AG04450 (cell line): Measurements from ENCODE around the gene UTF1. TPM values are rescaled to one million over a fixed set of nuclear protein-coding genes. Genes with fewer than 3 reads are reported as not detected.

Experiments
- CTCF ChIA-PET: fragments of 300-600, 350-600 bp; formaldehyde crosslinking; extraction: SDS; loops from one replicate; lab custom pipeline; 2022; ENCODE audit warnings: antibody characterized with exemption, inconsistent platforms; lab: Charles Lee
- POLR2A ChIA-PET: fragments of 350-600 bp; formaldehyde crosslinking; extraction: SDS; loops from one replicate; lab custom pipeline; 2021; ENCODE audit warnings: antibody characterized with exemption, inconsistent platforms; lab: Yijun Ruan, JAX
- DNase-seq: peaks from one replicate; pipeline ENCODE4 v3.0.0-alpha.2; 2011; ENCODE audit warnings: low read depth, low spot score
- H3K27ac ChIP-seq: one replicate; pipeline ENCODE4 v1.5.1; 2012; ENCODE audit warnings: low read depth, low read length, control low read depth
- H3K27me3 ChIP-seq: one replicate; pipeline ENCODE4 v1.6.0; 2012; ENCODE audit warnings: low read length; ENCODE audit not compliant: control insufficient read depth, insufficient read depth
- H3K4me3 ChIP-seq: 2 replicates; pipeline ENCODE4 v1.5.1; 2011; ENCODE audit warnings: mild to moderate bottlenecking, low read depth, low read length, control low read depth
- H3K9me3 ChIP-seq: 2 replicates; pipeline ENCODE4 v1.5.1; 2012; ENCODE audit warnings: low read length; ENCODE audit not compliant: control insufficient read depth, insufficient read depth
- polyA plus RNA-seq: library from polyadenylated mRNA; depleted of rRNA; stranded (reverse); fragments of >200 nt; gene quantifications from 2 replicates; pipeline ENCODE4 v1.2.3, GENCODE V29; 2011
- TF ChIP-seq, protein P1 (sequence below): IDR thresholded peaks from 2 replicates; pipeline ENCODE4 v1.5.1; 2011; ENCODE audit warnings: low read depth, low read length, control low read depth, inconsistent platforms

The UTF1 gene
- polyA plus RNA-seq, 1 experiment: not detected

DNA sequence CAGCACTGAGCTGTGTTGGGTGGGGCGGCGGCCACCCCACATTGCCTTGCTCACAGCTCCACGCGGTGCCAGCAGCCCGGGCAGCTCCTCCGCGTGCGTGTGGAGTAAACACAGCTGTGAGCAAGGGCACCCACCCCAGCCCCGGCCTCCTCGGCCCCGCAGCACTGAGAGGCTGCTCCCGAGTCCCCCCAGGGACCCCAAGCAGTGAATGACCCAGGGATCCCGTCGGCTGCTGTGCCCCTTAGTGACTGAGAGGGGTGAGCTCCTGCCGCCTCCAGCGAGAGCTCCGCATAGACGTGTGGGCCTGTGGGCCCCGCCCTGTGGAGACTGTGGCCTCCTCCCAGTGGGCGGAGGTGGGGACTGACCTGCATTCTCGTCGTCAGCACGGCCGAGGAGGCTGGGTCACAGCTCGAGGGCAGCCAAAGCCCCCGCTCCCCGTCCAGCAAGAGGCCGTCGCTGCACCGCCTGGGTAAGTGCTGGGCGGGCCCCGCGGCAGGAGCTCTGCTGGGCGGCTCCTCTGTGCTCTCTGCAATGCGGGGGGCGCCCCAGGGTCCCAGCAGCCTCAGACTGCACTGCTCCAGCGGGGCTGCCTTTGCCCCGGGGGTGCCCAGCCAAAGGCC is 29.9 kb upstream of the UTF1 start:
- ChIA-PET POLR2A (no interaction called here), CTCF (no interaction called here)
- DNase-seq: no peak
- no peak overlapping the region for H3K27ac ChIP-seq
- no peaks in the 10 kb centered on the region for H3K27me3 ChIP-seq
- TF ChIP-seq, protein P1, sequence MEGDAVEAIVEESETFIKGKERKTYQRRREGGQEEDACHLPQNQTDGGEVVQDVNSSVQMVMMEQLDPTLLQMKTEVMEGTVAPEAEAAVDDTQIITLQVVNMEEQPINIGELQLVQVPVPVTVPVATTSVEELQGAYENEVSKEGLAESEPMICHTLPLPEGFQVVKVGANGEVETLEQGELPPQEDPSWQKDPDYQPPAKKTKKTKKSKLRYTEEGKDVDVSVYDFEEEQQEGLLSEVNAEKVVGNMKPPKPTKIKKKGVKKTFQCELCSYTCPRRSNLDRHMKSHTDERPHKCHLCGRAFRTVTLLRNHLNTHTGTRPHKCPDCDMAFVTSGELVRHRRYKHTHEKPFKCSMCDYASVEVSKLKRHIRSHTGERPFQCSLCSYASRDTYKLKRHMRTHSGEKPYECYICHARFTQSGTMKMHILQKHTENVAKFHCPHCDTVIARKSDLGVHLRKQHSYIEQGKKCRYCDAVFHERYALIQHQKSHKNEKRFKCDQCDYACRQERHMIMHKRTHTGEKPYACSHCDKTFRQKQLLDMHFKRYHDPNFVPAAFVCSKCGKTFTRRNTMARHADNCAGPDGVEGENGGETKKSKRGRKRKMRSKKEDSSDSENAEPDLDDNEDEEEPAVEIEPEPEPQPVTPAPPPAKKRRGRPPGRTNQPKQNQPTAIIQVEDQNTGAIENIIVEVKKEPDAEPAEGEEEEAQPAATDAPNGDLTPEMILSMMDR: no peak
- H3K4me3 ChIP-seq: no peak overlapping the region
- peaks cover 93% of the 10 kb centered on the region for H3K9me3 ChIP-seq

DNA sequence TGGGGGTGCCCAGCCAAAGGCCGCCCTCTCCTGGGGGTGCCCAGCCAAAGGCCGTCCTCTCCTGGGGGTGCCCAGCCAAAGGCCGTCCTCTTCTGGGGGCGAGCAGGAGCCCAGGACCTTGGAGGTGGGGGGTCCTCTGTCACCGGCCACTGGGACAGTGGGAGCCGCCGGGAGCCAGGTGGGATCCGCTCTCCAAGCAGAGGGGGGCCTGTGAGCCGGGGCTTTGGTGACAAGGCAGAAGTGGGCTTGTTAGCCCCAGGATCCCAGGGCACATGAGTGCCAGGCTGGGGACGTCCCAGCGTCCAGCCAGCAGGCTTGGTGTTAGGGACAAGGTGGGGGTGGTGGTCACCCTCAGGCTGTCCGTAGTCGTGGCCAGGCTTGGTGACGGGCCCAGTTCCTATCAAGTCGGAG is 29.4 kb upstream of the UTF1 start:
- no peak overlapping the region for H3K4me3 ChIP-seq
- H3K9me3 ChIP-seq: peaks cover 97% of the 10 kb centered on the region
- DNase-seq: no peak
- no peak overlapping the region for H3K27ac ChIP-seq
- TF ChIP-seq, protein P1: no peak
- ChIA-PET CTCF (no interaction called here), POLR2A (no interaction called here)
- no peaks in the 10 kb centered on the region for H3K27me3 ChIP-seq

DNA sequence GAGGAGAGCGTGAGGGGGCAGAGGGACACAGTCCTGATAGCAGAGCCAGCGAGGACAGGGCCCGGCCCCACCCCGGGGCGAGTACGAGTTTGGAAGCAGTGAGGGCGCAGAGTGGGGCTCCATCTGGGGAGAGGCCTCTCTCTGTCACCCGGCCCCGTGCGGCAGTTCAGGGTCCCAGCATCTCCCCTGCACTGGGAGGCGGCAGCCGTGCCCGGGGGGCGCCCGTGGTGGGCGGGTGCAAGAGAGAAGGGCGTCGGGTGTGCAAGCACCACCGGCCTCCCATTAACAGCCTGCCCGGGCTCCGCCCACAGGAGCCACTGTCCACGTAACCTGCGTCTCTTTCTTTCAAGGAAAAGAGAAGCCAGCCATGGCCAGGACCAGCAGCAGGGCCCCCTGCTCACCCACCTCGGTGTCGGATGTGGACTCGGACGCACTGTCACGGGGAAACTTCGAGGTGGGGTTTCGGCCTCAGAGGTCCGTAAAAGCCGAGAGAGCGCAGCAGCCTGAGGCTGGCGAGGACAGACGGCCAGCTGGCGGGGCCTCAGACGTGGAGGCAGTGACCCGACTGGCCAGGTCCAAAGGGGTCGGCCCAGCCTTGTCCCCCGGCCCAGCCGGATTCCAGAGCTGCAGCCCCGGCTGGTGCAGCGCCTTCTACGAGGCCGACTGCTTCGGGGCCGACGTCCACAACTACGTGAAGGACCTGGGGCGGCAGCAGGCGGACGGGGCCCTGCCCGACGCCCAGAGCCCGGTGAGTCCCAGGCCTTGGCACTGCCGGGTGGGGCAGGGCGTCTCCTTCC is 28.7 kb upstream of the UTF1 start:
- Histone ChIP-seq H3K9me3 (peaks cover 96% of the 10 kb centered on the region), H3K27me3 (no peaks in the 10 kb centered on the region), H3K27ac (no peak overlapping the region), H3K4me3 (no peak overlapping the region)
- TF ChIP-seq, protein P1: no peak
- DNase-seq: no peak
- CTCF ChIA-PET: no interaction called here
- POLR2A ChIA-PET: interaction anchor here (0.6 kb wide), 1 partner anchor 315 kb away, joined by 3 read pairs; no protein-coding TSS in a partner anchor

DNA sequence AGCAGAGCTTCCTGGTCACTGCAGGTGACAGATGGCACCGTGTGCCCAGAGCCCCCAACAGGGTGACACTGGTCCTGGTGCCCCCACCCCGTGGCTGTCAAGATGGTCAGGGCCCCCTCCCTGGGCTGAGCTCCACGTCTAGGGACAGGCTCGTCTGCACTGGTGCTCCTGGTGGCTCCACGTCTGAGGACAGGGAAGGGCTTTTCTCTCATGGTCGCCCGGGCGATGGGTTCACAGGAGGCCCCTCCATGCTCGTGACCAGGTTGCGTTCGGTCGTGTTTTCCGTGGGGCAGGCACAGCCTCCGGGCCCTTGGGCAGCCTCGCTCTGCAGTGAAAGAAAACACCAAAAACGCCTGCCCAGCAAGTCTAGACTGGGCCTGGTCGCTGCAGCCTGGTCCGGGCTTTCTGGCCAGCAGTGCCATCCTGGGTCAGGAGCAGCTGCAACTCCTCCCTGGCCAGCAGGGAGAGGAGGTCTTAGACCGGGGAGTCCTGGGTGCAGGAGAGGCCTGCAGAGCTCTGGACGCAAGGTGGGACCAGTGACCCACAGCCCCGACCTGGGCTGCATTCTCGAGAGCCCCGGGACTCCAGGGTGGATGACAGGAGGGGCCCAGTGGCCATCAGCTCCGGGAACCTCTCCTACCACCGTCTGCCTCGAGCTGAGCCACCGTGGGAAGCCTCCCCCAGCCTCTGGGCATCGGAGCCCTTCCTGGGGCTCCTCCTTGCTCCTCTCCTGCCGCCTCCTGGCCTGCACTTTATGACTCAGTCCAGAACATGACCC is 27.9 kb upstream of the UTF1 start:
- H3K27me3 ChIP-seq: no peaks in the 10 kb centered on the region
- CTCF ChIA-PET: no interaction called here
- no peak for DNase-seq
- TF ChIP-seq, protein P1: no peak
- H3K9me3 ChIP-seq: peaks cover 96% of the 10 kb centered on the region
- no peak overlapping the region for H3K4me3 ChIP-seq
- POLR2A ChIA-PET: no interaction called here
- H3K27ac ChIP-seq: no peak overlapping the region
